Hematopoietic multipotent progenitor cell treated with erythropoietin and hydrocortisone succinate and interleukin-3 and kit ligand, for 17 days (in vitro differentiated cells): ENCODE measurements around the gene NHSL2.

Experiments used
- DNase-seq: peaks from one replicate; pipeline ENCODE4 v3.0.0-alpha.2; 2015; ENCODE audit warnings: low spot score

NHSL2 gene

DNA sequence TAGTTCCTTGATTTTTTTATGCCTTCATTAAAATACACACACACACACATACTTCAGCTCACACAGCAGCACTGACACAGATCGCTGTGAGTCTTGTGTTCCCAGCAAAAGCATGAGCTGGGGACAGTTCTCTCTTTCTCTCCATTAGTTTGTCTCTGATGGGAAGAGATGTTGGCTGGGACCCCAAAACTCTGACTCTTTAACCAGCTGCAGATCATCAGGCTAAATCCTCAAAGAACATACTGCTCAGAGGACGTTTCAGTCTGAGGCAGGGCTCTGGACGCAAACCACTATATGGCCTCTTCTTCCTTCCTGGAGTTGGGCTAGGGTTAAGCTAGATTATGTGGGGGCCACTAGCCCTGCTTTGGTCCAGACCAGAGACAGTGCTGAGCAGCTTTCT lies 109.6 kb downstream of the NHSL2 start:
- DNase-seq = no peak

DNA sequence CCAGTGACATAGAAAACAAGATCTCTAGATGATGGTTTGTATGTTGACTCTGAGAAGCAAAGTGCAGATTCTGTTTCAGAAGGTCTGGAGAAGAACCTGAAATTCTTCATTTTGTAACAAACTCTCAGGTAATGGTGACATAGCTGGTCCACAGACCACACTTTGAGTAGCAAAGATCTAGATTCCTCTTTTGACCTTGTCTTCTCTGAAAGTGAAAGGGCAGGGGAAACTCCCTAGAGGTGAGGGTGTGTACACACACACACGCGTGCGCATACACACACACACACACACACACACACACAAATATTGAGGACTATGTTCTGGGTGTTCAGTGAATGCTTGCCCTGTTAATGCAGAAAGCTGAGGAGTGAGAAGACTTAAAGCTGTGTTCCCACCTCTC lies 110.1 kb downstream of the NHSL2 start:
- no peak for DNase-seq

DNA sequence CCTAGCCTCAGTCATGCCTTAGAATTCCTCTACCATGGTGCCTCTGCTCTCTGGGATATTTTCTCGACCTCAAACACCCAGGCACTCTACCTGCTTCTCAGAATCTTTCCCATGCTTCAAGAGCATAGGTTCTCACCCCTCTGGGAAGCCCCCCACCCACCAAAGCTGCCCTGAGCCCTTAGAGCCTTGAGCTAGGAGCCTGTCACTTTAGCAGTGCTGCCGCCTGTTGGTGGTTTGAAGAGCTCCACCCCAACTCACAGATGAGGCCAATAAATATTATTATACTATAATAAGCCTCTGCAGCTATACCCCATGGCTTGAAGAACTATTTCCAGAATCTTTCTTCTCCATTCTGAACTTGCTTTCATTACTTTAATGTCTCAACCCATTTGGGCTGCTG lies 111.3 kb downstream of the NHSL2 start:
- DNase-seq = no peak

DNA sequence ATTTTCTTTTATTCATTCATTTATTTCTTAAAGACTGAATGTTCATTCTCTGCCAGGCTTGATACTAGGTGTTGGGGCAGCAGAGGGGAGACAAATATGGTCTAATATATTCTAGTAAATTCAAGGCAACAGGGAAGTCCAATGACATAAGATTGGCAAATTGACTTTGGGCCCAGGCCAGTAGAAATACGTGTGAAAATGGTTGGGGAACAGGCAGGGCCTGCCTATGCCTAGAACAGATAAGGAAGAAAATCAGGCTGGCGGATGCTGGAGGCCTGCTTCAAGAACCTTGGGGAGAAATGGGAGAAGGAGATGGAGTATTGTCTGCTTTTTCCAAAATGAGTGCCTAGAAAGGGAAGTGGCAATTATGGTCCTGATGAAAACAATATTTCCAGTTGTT lies 112.4 kb downstream of the NHSL2 start:
- no peak for DNase-seq

DNA sequence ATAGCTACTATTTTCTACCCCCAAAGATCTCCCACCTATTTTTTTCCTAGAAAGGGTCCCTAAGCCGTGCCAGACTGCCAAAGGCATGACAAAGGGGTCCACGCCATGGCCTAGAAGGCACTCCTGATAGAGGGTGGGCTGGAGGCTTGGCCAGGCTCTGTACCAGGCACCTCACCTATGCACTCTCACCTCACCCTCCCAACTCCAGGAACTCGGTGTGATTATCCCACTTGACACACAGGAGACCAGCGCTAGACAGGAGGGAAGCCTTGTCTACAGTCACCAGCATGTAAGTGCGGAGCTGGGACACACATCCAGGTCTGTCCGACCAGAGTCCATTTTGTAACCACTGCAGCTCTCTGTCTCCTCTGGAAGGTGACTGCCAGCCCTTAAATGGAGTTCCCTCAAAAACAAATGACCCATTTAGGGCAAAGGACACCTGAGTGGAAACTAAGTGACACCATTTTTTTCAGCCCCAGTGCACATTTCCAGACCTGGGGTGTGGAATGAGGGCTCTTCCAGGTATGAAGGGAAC lies 114.7 kb downstream of the NHSL2 start:
- no peak for DNase-seq

DNA sequence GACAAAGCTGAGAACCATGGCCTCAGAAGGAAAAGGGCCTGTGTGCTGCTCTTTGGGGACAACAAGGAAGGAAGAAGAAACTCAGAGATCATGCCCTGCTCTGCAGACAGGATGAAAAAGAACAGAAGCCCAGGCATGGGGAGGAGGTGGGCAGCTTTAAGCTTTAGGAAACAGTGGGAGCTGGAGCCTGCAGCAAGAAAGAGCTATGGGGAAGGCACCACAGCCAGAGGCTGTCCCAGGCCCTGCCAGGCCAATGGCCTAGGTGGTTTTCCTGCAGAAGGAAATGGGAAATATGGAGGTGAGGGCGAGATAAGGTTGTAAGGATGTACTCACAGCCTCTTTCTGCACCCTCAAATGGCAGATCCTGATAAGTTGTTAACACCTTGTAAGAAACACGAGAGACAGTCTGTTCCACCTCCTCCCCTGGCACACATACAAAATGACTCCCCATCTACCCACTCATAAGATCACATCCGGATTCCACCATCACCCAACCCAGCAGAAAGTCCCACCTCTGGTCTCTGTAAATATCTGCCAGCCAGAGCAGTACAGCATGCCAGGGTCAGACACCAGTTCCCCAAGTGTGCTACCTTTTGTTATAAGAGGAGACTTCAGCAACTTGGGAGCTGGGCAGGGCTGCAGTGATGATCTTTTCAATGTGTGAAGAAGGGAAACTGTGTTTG lies 115.8 kb downstream of the NHSL2 start:
- DNase-seq = no peak

DNA sequence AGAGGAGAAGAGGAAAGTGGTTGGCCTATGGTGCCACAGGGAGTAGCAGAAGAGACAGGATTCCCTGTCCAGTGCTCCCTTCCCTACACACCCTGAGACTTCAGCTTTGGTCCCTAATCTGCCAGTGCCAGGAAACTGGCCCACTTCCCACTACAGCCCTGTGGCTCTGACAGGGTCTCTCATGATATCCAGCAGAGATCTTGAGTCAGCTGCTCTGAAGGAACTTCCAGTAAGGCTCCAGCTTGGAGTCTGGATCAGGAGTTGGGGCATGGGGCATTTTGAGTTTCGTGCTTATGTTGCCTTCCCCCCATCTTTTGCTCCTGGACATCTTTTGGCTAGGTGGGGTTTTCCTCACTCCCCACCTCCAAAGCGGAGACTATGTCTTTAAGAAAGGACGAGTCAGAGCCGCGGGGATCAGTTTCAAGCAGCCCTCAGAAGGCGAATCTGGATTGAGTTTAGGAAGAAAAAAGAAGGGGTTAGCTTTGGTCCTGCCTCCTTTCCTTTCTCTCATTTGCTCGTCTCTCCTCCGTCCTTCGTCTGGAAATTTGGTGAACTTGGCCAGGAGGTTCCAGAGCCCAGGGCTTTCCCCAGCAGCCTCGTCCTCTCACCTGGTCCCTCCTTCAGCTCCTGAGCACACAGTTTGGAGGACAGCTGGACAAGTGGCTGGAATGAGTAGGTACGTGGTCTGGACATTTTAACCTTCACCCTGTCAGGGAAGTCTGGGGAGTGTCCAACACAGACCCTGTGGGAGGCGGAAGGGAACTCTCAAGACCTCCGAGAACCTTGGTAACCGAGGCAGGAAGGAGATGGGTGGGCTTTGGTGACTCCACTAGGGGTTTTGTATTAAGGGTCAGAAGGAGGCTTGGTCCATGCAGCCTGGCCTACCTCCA lies 116.6 kb downstream of the NHSL2 start:
- no peak for DNase-seq

DNA sequence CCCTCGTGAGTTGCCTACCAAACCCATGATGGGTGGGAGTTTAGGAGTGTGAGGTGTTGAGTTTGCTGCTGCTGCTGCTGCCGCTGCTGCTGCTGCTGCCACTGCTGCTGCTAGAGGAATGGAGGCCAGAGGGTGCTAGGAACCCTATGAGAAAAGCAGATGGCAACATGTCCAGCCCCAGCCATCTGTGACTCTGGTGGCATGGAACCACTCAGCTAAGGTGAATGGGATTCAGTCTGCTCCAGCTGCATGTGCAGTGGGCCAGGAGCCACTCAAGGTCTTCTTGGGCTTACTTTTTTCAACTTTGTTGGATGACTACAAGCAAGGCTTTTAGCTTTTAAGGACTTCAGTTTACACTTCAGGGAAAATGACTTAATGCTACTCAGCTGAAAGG lies 117.3 kb downstream of the NHSL2 start:
- no peak for DNase-seq

DNA sequence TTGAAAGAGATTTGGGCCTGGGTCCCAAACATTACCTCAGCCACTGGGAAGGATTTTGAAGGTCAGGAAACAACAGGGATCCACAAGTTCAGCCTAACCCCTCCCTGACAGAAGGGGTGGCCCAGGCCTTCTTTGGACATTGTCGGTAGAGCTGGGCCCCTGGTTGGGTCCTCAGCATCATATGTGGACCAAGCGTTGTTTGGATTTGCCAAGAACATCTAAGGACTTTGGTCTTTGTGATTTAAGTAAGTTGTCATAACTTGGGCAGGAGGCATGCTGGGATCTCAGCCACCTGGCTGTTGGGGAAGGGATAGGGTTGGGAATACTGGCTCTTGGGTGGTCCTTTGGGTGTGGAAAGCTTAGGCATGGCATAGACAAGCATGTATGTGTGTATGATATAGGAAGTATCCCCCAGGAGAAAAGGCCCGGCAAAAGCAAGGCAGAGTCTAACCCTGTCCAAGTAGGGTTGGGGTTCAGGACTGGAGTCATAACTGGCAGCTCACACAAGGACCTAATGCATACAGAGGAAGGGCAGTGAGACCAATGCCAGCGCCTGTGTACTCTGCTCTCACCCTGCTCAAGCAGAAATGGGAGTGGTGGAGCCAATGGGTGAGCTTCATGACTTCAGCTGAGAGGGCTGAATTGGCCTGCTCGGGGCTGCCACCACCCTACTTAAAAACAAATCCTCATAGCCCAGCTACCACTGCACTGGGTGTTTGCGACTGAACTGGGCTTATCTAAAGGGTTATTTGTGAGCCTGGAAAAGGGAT lies 118.2 kb downstream of the NHSL2 start:
- DNase-seq = no peak

DNA sequence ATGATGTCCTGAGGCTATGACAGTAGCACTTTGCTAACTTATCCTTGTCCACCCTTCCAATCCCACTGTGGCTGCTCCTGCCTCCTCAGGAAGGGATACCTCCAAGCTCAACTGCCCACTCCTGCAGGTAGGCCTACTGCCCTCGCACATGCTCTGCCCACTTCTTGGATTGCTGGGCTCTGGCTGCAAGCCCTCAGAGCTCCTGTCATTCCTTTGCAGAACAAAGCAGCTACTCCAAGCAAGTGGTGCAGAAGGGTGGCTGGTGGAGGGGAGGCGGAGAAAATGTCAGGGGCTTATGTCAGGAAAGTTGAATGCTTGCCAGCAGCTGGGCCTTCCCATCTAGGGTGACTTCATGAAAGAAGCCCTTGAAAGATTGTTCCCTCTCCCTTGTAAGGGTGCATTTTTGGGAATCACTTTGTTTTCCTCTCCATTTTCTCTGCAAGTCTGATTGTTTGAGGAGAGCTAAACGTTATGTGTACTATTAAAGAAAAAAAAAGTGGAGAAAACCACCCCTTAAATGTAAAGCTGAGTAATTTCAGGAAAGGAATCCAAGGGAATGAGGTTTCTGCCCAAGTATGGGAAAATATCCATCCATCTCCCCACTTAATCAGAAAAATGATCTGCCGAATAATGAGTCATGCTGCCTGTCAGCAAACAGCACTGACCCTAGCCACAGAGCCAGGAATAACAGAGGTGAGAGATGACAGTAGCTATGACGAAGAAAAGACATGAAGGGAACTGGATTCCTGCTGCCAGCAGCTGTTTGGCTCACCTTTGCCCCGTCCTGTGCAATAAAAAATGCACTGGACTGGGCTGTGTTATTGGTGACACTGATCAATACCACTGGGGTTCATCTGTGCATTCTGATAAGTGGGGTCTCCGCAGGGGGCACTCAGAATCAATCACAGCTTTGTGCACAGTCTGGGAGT lies 119.1 kb downstream of the NHSL2 start:
- no peak for DNase-seq

DNA sequence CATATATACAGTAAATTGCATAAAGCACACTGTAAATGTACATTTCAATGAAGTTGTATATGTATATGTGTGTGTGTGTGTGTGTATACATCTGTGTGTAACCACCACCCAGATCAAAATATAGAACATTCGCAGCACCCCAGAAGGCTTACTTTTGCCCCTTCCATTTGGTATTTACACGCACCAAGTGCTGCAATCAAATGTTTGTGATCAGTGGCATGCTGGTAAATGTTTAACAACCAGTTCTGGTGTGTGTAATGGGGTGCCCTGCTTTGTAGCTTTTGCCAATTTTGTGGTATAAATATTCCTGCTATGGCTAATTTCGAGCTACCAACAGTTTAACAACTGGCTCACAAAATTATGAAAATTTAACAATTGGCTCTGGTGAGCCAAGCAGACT lies 119.8 kb downstream of the NHSL2 start:
- DNase-seq = no peak

DNA sequence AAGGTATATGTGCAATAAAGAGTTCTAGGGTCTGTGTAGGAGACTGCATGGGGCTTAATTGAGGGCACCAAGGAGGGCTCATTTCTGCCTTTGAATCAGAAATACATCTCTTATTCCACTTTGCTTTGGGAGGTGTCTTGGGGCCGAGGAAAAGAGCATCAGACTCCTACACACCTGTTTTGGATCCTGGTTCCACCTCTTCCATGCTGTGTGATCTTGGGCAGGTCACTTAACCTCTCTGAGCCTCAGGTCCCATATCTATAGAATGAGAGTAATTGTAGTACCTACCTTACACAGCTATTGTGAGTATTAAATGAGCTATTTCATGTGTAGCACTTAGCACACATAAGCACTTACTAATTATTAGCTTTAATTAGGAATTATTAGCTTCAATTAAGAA lies 120.5 kb downstream of the NHSL2 start:
- no peak for DNase-seq

DNA sequence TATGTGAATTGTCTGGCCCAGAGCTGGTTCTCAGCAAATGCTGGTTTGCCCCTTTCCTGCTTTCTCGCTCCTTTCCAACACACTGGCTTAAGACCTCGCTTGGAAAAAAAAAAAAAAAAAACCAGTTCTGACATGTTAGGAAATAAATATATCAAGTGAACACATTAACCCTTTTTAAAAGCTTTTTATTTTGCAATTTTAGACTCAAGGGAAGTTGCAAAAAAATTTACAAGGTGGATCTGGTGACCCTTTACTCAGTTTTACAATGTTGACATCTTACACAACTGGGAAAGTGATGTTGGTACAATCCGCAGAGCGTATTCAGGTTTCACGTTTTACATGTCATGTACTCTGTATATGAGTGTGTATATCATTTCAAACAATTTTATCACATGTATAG lies 121.0 kb downstream of the NHSL2 start:
- DNase-seq = no peak

DNA sequence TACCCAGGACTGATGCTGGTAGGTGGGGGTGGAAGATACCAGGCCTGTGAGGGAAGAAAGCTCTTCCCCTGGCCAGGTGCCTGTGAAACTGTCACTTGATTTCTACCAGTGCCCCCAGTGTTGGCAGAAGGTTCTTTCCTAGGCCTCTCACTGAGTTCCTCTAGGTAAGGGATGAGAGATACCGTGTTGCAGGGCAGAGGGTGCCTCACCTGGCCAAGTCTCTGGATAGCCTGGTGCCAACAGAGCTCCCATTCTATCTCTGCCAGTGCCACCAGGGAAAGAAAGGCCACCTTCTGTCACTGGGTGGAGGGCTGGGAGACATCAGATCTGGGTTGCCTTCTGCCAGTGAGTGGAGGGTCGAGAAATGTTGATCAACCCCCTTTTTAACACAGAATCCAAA lies 127.0 kb downstream of the NHSL2 start:
- DNase-seq = no peak

DNA sequence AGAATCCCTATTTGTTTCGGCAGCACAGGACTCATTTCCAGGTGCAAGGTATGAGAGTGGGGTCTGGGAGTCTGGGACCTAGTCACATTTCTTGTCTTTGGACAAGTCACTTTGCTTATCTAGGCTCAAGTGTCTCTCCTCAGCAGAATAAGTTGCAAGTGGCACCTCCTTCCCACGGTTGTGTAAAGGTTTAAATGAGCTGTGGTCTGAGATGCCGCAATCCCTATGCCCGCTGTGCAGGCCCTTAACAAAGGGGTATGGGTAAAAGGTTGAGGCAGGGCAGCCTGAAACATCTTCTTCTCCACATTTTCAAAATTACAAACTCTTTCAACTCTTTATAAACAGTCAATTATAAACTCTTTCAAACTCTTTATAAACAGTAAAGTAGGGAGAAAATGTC lies 127.4 kb downstream of the NHSL2 start:
- DNase-seq = no peak

DNA sequence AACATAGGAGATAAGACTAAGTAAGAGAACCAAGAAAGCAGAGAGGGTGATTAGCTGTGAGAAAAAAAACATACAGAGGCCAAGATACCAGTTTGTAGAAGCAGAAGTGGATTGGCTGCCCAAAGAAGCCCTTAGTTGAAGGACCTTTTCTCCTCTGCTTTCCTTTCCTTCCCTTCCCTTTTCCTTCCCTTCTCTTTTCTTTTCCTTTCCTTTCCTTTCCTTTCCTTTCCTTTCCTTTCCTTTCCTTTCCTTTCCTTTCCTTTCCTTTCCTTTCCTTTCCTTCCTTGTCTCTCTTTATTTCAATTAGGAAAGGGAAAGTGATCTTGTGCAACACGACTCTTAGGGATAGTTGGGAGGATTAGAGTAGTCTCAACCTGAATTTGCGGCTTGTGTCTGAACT lies 128.2 kb downstream of the NHSL2 start:
- DNase-seq = no peak

DNA sequence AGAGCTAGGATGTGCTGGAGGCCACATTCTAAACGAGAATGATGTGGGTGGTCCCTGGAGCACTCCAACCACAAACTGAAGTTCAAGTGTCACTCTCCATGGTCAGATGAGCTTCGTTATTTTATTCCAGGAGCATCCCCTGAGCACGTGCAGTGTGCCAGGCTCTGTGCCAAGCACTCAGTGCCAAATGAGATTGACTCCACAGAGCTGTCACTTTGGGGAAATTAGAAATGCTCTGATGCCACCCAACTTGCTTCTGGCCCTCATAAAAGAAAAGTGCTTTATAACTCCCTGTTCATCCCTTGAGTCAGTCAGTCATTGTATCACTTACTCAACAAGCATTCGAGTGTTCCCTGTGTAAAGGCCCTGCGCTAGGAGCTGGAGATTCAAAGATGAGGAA lies 129.9 kb downstream of the NHSL2 start:
- no peak for DNase-seq

DNA sequence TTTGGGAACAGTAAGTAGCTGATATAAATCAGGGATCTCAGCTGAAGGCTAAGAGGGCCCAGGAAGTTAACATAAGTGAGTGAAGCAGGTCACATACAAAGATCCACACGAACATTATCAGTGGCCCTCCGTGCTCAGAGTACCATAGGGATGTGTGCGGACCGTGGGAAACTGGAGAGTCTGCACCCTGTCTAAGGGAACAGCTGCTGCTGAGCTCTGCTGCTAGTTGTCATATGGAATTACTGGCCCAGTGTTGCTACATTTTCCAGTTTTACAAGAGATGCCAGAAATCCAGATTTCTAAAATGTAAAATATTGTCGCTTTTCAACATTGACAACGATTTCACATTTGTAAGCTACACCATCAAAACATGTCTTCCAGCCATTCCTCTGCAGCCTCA lies 130.5 kb downstream of the NHSL2 start:
- no peak for DNase-seq

DNA sequence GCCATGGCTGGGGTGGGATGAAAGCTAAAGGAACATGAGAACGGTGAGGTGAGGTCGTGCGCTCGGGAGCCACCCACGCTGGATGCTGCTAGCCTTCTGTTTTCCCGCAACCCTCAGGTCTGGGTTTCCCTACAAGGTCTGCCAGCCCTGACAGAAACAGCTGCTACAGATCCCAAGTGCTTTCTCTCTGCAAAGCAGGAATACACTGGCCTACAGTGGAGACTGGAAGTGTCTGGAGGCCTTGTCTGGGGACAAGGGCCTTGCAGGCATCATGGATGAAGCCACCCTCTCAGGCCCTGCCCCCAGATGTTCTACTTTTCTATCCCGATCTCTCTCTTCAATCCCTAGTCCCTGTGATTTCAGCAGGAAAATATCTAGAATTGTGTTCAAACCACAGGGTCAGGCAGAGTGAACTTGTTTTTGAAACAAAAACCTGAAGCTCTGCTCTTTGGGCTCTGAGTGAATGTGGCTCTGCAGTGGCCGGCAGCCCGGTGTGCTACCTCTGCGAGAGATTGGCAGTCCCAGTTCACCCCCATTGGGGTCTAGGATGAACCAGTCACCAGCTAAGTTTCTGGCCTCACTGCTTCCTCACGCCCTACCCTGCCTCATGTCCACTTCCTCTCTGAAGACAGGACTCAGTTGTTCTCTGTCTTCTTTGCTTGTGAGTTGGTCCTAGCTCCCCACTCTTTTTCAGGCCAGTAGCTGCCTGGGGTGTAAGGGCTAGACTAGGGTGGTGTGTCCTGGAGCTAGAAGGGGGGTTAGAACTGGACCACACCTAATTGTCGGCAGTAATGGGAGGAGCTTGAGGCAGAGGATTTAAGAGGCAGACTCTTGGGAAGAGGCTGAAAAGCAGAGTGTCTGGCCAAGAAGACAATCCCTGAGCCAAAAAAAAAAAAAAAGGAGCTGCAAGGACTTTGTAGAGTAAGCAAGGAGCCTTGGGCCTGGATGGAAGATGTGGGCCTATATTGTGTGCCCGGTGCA lies 131.5 kb downstream of the NHSL2 start:
- no peak for DNase-seq

DNA sequence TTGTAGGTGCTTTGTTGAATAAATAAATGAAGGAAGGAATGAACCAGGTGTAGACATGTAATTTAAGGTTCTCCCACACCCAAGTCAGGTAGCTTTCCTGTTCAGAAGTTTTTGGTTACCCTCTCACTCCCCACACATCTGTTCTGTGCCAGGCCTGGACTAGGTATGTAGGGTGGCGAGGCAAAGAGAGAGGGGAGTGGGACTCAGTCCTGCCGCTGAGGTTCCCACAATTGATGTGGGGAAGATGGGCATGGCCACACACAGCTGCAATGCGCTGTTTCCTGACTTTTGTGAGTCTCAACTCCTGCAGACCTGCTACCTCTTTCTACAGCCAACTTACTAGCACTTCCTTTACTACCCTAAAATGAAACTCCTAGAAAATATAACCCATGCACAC lies 132.2 kb downstream of the NHSL2 start:
- DNase-seq = no peak
